Ascending aorta (tissue), 2 donors: ENCODE data around the gene NEDD9. TPM values are rescaled to one million over a fixed set of nuclear protein-coding genes. Genes with fewer than 3 reads are reported as not detected.
A peak's percentile ranks its signal among the peaks of the same experiment; 100 is the strongest.

ENCODE experiments used
- DNase-seq, 2 donors: peaks; one replicate each; pipeline ENCODE4 v3.0.0-alpha.2; 2019; ENCODE audit warnings: low spot score in 2 of 2
- H3K27ac ChIP-seq, 2 donors: fragments of 200-600 bp; sonication (generic); one replicate each; pipeline ENCODE4 v1.5.1; 2016 to 2017; ENCODE audit warnings: mild to moderate bottlenecking in 1 of 2
- H3K27me3 ChIP-seq: fragments of 200-600 bp; sonication (generic); one replicate; pipeline ENCODE4 v1.5.1; 2017
- H3K36me3 ChIP-seq, 2 donors: fragments of 200-600 bp; sonication (generic); one replicate each; pipeline ENCODE4 v1.5.1; 2016
- H3K4me1 ChIP-seq, 2 donors: fragments of 200-600 bp; sonication (generic); one replicate each; pipeline ENCODE4 v1.5.1; 2016 to 2017; ENCODE audit warnings: mild to moderate bottlenecking in 1 of 2
- H3K4me3 ChIP-seq, 2 donors: fragments of 200-600 bp; sonication (generic); one replicate each; pipeline ENCODE4 v1.5.1; 2016 to 2017; ENCODE audit warnings: mild to moderate bottlenecking in 1 of 2
- H3K9me3 ChIP-seq, 2 donors: fragments of 200-600 bp; sonication (generic); one replicate each; pipeline ENCODE4 v1.5.1; 2016
- intact Hi-C: fragments of 100-400 bp; cut with DNase I; formaldehyde crosslinking; loops from one replicate; pipeline ENCODE4 v1.15.1; 2023
- total RNA-seq: library from RNA; depleted of rRNA; stranded (reverse); fragments of >200 nt; gene quantifications from one replicate; pipeline ENCODE4 v1.1.0, GENCODE V29; 2016
- TF ChIP-seq, protein P1 (sequence below), 3 experiments: fragments of 200-600 bp in 2 of 3; fragments of 450-650 bp in 1 of 3; sonication (generic) in 2 of 3; IDR thresholded peaks; one replicate each; pipeline ENCODE4 v1.5.1; 2016 to 2019; ENCODE audit warnings: antibody characterized with exemption in 3 of 3, mild to moderate bottlenecking in 1 of 3, moderate library complexity in 1 of 3

The NEDD9 gene
- total RNA-seq, 1 donor from 2014 or later: 150 TPM

DNA sequence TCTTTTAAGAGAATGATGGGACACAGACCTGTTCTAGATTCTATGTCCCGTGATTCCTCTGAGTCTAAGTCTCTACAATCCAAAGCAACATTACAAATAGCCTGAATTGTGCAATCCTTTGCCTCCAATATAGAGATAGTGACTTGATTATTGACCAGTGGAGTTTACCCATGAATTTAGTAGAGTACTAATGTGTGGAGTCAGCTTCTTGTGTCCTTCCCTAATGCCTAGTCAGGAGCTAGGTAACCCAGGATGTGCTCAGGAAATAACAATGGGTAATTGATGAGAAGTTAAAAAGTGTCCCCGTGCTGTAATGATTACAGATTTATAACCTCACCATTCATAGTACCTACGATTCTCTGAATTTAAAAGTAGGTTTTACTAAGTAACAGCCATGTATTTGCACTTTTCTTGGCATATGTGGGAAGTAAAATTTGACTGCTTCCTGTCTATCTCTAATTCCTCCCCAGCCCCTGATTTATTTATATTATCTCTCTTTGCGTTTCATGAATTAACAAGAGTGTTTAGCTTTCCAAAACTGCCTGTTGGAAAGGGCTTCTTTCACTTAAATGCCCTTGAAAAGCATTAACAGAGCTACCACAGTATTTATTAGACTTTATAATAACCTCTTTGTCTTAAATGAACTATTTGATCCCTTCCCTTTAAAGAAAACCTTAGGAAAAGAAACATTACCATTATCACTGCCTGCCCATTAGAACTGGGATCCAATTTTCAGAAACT lies 30.5 kb downstream of the NEDD9 start:
- DNase-seq: no peak
- Histone ChIP-seq H3K36me3 (peaks cover 29 to 89% of the 10 kb centered on the region in 2 donors), H3K27ac (peak overlapping the region; percentile 64 to 94), H3K4me1 (peaks cover 20 to 93% of the 10 kb centered on the region in 2 donors), H3K4me3 (peak overlapping the region in 1 of 2 donors; percentile 32), H3K9me3 (no peaks in the 10 kb centered on the region), H3K27me3 (no peaks in the 10 kb centered on the region)
- intact Hi-C loops: no loop called here
- TF ChIP-seq, protein P1, sequence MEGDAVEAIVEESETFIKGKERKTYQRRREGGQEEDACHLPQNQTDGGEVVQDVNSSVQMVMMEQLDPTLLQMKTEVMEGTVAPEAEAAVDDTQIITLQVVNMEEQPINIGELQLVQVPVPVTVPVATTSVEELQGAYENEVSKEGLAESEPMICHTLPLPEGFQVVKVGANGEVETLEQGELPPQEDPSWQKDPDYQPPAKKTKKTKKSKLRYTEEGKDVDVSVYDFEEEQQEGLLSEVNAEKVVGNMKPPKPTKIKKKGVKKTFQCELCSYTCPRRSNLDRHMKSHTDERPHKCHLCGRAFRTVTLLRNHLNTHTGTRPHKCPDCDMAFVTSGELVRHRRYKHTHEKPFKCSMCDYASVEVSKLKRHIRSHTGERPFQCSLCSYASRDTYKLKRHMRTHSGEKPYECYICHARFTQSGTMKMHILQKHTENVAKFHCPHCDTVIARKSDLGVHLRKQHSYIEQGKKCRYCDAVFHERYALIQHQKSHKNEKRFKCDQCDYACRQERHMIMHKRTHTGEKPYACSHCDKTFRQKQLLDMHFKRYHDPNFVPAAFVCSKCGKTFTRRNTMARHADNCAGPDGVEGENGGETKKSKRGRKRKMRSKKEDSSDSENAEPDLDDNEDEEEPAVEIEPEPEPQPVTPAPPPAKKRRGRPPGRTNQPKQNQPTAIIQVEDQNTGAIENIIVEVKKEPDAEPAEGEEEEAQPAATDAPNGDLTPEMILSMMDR (IDR thresholded peaks at IDR 0.05): no peak

- intact Hi-C loops: no loop called here
- Histone ChIP-seq H3K4me1 (peaks cover 15 to 93% of the 10 kb centered on the region in 2 donors), H3K27me3 (no peaks in the 10 kb centered on the region), H3K27ac (peak overlapping the region; percentile 35 to 94), H3K4me3 (peak overlapping the region in 1 of 2 donors; percentile 6), H3K9me3 (no peaks in the 10 kb centered on the region), H3K36me3 (peaks cover 25 to 79% of the 10 kb centered on the region in 2 donors)
- TF ChIP-seq, protein P1 (IDR thresholded peaks at IDR 0.05): no peak
- DNase-seq: no peak
These were observed 31.5 kb downstream of the NEDD9 start for GRCh38 chr6:11201015-11201414.

GRCh38 chr6:11200356-11200755 lies 32.1 kb downstream of the NEDD9 start:
- DNase-seq: no peak
- Histone ChIP-seq H3K4me3 (no peak overlapping the region), H3K4me1 (peaks cover 20 to 93% of the 10 kb centered on the region in 2 donors), H3K27ac (peak overlapping the region; percentile 35 to 46), H3K36me3 (peaks cover 24 to 73% of the 10 kb centered on the region in 2 donors), H3K9me3 (no peaks in the 10 kb centered on the region), H3K27me3 (no peaks in the 10 kb centered on the region)
- intact Hi-C loops: no loop called here
- TF ChIP-seq, protein P1 (IDR thresholded peaks at IDR 0.05): no peak

GRCh38 chr6:11198663-11199603 lies 33.5 kb downstream of the NEDD9 start:
- no peaks in the 10 kb centered on the region for H3K9me3 ChIP-seq
- no peak for DNase-seq
- H3K27me3 ChIP-seq: no peaks in the 10 kb centered on the region
- TF ChIP-seq, protein P1 (IDR thresholded peaks at IDR 0.05): no peak
- H3K27ac ChIP-seq: peak overlapping the region; percentile 70 to 83
- peaks cover 15 to 91% of the 10 kb centered on the region in 2 donors for H3K4me1 ChIP-seq
- intact Hi-C loops: loop anchor here (5.0 kb wide), 2 partner anchors 33 to 163 kb away; partner anchors contain the start of gene NEDD9
- H3K4me3 ChIP-seq: no peak overlapping the region
- H3K36me3 ChIP-seq: peaks cover 23 to 59% of the 10 kb centered on the region in 2 donors

- Histone ChIP-seq H3K9me3 (no peaks in the 10 kb centered on the region), H3K36me3 (peaks cover 30 to 59% of the 10 kb centered on the region in 2 donors), H3K27ac (peak overlapping the region; percentile 70 to 83), H3K4me1 (peaks cover 11 to 83% of the 10 kb centered on the region in 2 donors), H3K4me3 (peak overlapping the region in 1 of 2 donors; percentile 13), H3K27me3 (no peaks in the 10 kb centered on the region)
- intact Hi-C loops: loop anchor here (2.0 to 5.0 kb wide), 3 partner anchors 15 to 164 kb away; partner anchors contain the start of gene NEDD9
- no peak for DNase-seq
- TF ChIP-seq, protein P1 (IDR thresholded peaks at IDR 0.05): no peak
These were observed 34.6 kb downstream of the NEDD9 start for GRCh38 chr6:11197850-11198249.
